HepG2 (cell line): ENCODE data around the gene HDGFL2. TPM values are rescaled to one million over a fixed set of nuclear protein-coding genes. Genes with fewer than 3 reads are reported as not detected.

Experiments used
- DMAP1 ChIP-seq: IDR thresholded peaks from 2 replicates; pipeline ENCODE4 v1.6.1; 2016
- HOXA5 ChIP-seq: sonication (generic); formaldehyde crosslinking; IDR thresholded peaks from 2 replicates; pipeline ENCODE4 v1.4.0; 2020; ENCODE audit warnings: missing genetic modification reagents
- KDM5A ChIP-seq: fragments of 200-600 bp; sonication (generic); IDR thresholded peaks from 2 replicates; pipeline ENCODE4 v1.7.0; 2018; ENCODE audit warnings: antibody characterized with exemption, mild to moderate bottlenecking, low read length, borderline replicate concordance
- NR2F1 ChIP-seq, 2 experiments: fragments of 450-650 bp in 1 of 2; formaldehyde crosslinking in 1 of 2; IDR thresholded peaks; 2 replicates each; pipeline versions ENCODE4 v1.5.0 to v1.6.1; 2016 to 2020; ENCODE audit warnings: mild to moderate bottlenecking in 1 of 2, missing compliant biosample characterization in 1 of 2, missing genetic modification reagents in 1 of 2, moderate library complexity in 1 of 2
- PAX8 ChIP-seq: sonication (generic); formaldehyde crosslinking; IDR thresholded peaks from 2 replicates; pipeline ENCODE4 v1.8.0; 2022; ENCODE audit warnings: mild to moderate bottlenecking, missing genetic modification reagents, borderline replicate concordance
- POLR2AphosphoS5 ChIP-seq: IDR thresholded peaks from 2 replicates; pipeline ENCODE4 v1.6.1; 2012; ENCODE audit warnings: low read depth, low read length
- SIN3A ChIP-seq: IDR thresholded peaks from 2 replicates; pipeline ENCODE4 v1.6.1; 2011; ENCODE audit warnings: low read depth, mild to moderate bottlenecking, control low read depth, low read length, borderline replicate concordance
- ZFY ChIP-seq: sonication (generic); formaldehyde crosslinking; IDR thresholded peaks from 2 replicates; pipeline ENCODE4 v1.4.0; 2020; ENCODE audit warnings: missing genetic modification reagents
- ZNF441 ChIP-seq: sonication (generic); formaldehyde crosslinking; IDR thresholded peaks from 2 replicates; pipeline ENCODE4 v1.7.0; 2021; ENCODE audit warnings: missing genetic modification reagents, borderline replicate concordance
- ZNF589 ChIP-seq: sonication (generic); formaldehyde crosslinking; conservative IDR thresholded peaks from 2 replicates; pipeline ENCODE4 v1.8.0; 2022; ENCODE audit warnings: mild to moderate bottlenecking, moderate library complexity, missing genetic modification reagents
- ZNF891 ChIP-seq: sonication (generic); formaldehyde crosslinking; IDR thresholded peaks from 2 replicates; pipeline ENCODE4 v1.5.0; 2020; ENCODE audit warnings: mild to moderate bottlenecking, missing genetic modification reagents
- polyA plus RNA-seq, 8 experiments: library from polyadenylated mRNA; depleted of rRNA in 3 of 8; stranded (reverse) in 7 of 8; unstranded in 1 of 8; fragments of >200 nt; fragmentation: Illumina TruSeq in 4 of 8; extraction: Trizol in 4 of 8; gene quantifications; 2 replicates each; pipeline versions ENCODE4 v1.2.1 to v1.2.3, GENCODE V29; 2011 to 2016; ENCODE audit warnings: low read depth in 4 of 8, missing spikeins in 1 of 8, mixed read lengths in 1 of 8; ENCODE audit not compliant: insufficient read depth in 1 of 8
- total RNA-seq, 5 experiments: library from RNA; depleted of rRNA; stranded (reverse); fragments of >200 nt; fragmentation: Illumina TruSeq; extraction: Trizol; gene quantifications; 2 replicates each; pipeline ENCODE4 v1.2.3, GENCODE V29; 2016; ENCODE audit warnings: low read depth in 1 of 5
- TF ChIP-seq, protein P1 (sequence below): sonication (generic); formaldehyde crosslinking; IDR thresholded peaks from 2 replicates; pipeline ENCODE4 v1.8.0; 2022; ENCODE audit warnings: missing genetic modification reagents, mild to moderate bottlenecking, inconsistent platforms, borderline replicate concordance
- TF ChIP-seq, protein P2 (sequence below): sonication (generic); formaldehyde crosslinking; IDR thresholded peaks from 2 replicates; pipeline ENCODE4 v1.9.0; 2021; ENCODE audit warnings: missing genetic modification reagents, borderline replicate concordance
- TF ChIP-seq, protein P3 (sequence below): sonication (generic); formaldehyde crosslinking; IDR thresholded peaks from 2 replicates; pipeline ENCODE4 v1.4.0; 2020; ENCODE audit warnings: missing genetic modification reagents, borderline replicate concordance
- TF ChIP-seq, protein P4 (sequence below): sonication (generic); formaldehyde crosslinking; IDR thresholded peaks from 2 replicates; pipeline ENCODE4 v1.4.0; 2020; ENCODE audit warnings: missing genetic modification reagents, low read depth, mild to moderate bottlenecking, borderline replicate concordance
- TF ChIP-seq, protein P5 (sequence below): sonication (generic); formaldehyde crosslinking; IDR thresholded peaks from 2 replicates; pipeline ENCODE4 v1.8.0; 2022; ENCODE audit warnings: mild to moderate bottlenecking, missing genetic modification reagents, moderate library complexity

Gene HDGFL2
- total and polyA plus RNA-seq, 2 of the 13 experiments (the other 11 are each of a cell fraction or from before 2014, with no cell fraction given): 20.0 to 51.1 TPM

DNA sequence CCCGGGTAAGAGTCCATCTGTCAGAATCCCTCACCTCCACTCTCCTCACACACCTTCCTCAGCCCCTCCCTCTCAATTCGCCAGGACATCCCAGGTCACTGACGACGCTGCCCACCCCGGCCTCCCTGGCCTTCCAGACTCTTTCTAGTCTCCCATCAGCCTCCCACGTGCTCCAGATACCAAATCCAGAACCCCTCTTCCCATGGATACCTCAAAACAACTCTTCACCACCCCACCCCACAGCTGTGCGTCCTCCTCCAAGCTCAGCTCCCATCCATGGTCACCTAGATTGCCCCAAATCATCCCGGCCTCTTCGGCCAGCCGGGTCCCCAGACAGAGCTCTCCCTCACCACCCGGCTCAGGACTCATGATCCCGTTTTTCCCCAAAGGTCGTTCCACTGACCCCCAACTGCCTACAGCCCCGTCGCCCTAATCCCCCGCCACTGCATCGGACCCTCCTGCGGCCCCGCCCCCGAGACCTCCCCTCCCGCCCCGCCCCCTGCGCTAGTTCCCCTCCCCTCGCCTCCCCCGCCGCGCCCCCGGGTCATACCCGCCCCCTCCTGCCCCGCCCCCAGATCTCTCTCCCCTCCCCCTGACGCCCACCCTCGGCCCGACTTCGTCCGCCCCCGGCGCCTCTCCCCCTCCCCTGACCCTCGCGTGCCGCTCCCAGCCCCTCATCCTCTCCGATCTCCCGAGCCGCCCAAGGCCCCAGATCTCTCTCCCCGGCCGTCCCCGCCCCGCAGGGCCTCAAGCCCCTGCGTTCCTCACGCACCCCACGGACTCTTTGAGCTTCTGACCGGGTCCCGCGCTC, 15.0 kb upstream of the HDGFL2 start (continued):
- TF ChIP-seq, protein P1, sequence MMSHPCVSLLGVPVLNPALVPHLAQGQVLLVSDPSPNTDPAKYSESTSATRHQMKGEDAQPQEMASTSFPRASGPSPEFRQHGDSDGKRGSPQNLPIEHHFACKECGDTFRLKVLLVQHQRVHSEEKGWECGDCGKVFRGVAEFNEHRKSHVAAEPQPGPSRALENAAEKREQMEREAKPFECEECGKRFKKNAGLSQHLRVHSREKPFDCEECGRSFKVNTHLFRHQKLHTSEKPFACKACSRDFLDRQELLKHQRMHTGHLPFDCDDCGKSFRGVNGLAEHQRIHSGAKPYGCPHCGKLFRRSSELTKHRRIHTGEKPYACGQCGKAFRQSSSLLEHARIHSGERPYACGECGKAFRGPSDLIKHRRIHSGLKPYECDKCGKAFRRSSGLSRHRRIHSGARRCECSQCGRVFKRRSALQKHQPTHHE: no peak
- TF ChIP-seq ZNF891 (CRISPR knock-in tag) (no peak), ZFY (CRISPR knock-in tag) (peak; percentile 18; the same call in 1 of the 2 replicates), ZNF589 (CRISPR knock-in tag) (no peak), NR2F1 (CRISPR knock-in tag; IDR thresholded peaks at IDR 0.05) (no peak), HOXA5 (CRISPR knock-in tag) (no peak), DMAP1 (CRISPR knock-in tag) (0 out of 2 replicates have a peak, but pooled peaks have one; percentile 3), KDM5A (peak; percentile 71; the same call in 1 of the 2 replicates), PAX8 (CRISPR knock-in tag) (no peak), ZNF441 (CRISPR knock-in tag) (no peak), POLR2AphosphoS5 (0 out of 2 replicates have a peak, but pooled peaks have one; percentile 34), SIN3A (peak; percentile 39; the same call in 1 of the 2 replicates)
- TF ChIP-seq, protein P2, sequence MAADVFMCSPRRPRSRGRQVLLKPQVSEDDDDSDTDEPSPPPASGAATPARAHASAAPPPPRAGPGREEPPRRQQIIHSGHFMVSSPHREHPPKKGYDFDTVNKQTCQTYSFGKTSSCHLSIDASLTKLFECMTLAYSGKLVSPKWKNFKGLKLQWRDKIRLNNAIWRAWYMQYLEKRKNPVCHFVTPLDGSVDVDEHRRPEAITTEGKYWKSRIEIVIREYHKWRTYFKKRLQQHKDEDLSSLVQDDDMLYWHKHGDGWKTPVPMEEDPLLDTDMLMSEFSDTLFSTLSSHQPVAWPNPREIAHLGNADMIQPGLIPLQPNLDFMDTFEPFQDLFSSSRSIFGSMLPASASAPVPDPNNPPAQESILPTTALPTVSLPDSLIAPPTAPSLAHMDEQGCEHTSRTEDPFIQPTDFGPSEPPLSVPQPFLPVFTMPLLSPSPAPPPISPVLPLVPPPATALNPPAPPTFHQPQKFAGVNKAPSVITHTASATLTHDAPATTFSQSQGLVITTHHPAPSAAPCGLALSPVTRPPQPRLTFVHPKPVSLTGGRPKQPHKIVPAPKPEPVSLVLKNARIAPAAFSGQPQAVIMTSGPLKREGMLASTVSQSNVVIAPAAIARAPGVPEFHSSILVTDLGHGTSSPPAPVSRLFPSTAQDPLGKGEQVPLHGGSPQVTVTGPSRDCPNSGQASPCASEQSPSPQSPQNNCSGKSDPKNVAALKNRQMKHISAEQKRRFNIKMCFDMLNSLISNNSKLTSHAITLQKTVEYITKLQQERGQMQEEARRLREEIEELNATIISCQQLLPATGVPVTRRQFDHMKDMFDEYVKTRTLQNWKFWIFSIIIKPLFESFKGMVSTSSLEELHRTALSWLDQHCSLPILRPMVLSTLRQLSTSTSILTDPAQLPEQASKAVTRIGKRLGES: no peak
- TF ChIP-seq, protein P3, sequence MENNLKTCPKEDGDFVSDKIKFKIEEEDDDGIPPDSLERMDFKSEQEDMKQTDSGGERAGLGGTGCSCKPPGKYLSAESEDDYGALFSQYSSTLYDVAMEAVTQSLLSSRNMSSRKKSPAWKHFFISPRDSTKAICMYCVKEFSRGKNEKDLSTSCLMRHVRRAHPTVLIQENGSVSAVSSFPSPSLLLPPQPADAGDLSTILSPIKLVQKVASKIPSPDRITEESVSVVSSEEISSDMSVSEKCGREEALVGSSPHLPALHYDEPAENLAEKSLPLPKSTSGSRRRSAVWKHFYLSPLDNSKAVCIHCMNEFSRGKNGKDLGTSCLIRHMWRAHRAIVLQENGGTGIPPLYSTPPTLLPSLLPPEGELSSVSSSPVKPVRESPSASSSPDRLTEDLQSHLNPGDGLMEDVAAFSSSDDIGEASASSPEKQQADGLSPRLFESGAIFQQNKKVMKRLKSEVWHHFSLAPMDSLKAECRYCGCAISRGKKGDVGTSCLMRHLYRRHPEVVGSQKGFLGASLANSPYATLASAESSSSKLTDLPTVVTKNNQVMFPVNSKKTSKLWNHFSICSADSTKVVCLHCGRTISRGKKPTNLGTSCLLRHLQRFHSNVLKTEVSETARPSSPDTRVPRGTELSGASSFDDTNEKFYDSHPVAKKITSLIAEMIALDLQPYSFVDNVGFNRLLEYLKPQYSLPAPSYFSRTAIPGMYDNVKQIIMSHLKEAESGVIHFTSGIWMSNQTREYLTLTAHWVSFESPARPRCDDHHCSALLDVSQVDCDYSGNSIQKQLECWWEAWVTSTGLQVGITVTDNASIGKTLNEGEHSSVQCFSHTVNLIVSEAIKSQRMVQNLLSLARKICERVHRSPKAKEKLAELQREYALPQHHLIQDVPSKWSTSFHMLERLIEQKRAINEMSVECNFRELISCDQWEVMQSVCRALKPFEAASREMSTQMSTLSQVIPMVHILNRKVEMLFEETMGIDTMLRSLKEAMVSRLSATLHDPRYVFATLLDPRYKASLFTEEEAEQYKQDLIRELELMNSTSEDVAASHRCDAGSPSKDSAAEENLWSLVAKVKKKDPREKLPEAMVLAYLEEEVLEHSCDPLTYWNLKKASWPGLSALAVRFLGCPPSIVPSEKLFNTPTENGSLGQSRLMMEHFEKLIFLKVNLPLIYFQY (CRISPR knock-in tag): no peak
- TF ChIP-seq, protein P4, sequence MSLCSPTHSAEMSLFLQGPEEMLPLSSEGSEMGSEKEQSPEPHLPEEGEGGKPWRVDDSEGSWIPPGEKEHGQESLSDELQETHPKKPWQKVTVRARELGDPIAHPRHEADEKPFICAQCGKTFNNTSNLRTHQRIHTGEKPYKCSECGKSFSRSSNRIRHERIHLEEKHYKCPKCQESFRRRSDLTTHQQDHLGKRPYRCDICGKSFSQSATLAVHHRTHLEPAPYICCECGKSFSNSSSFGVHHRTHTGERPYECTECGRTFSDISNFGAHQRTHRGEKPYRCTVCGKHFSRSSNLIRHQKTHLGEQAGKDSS (CRISPR knock-in tag): no peak
- TF ChIP-seq, protein P5, sequence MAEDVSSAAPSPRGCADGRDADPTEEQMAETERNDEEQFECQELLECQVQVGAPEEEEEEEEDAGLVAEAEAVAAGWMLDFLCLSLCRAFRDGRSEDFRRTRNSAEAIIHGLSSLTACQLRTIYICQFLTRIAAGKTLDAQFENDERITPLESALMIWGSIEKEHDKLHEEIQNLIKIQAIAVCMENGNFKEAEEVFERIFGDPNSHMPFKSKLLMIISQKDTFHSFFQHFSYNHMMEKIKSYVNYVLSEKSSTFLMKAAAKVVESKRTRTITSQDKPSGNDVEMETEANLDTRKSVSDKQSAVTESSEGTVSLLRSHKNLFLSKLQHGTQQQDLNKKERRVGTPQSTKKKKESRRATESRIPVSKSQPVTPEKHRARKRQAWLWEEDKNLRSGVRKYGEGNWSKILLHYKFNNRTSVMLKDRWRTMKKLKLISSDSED (CRISPR knock-in tag): no peak
